SU-DHL-6 (cell line): ENCODE measurements around the gene KIF12.

Source experiments
- H2AFZ ChIP-seq: fragments of 200-600 bp; sonication (generic); 2 replicates; pipeline ENCODE4 v1.6.1; 2014; ENCODE audit warnings: low read depth, mild to moderate bottlenecking, moderate library complexity, mixed read lengths, antibody characterized with exemption, low read length; ENCODE audit not compliant: severe bottlenecking
- H3F3A ChIP-seq: fragments of 200-600 bp; shearing (Covaris generic); 2 replicates; pipeline ENCODE4 v1.6.0; 2016; ENCODE audit warnings: antibody characterized with exemption, mild to moderate bottlenecking; ENCODE audit not compliant: insufficient read depth
- H3K27ac ChIP-seq: fragments of 200-600 bp; sonication (generic); 2 replicates; pipeline ENCODE4 v1.5.1; 2016; ENCODE audit warnings: low read depth, mild to moderate bottlenecking, low read length, moderate library complexity, mixed read lengths
- H3K27me3 ChIP-seq: fragments of 200-600 bp; sonication (generic), shearing (Covaris generic); 2 replicates; pipeline ENCODE4 v1.6.0; 2014; ENCODE audit warnings: mild to moderate bottlenecking, low read length
- H3K36me3 ChIP-seq: fragments of 200-600 bp; sonication (generic); 2 replicates; pipeline ENCODE4 v1.6.1; 2014; ENCODE audit warnings: mild to moderate bottlenecking, low read length, mixed read lengths
- H3K4me2 ChIP-seq: fragments of 300-600, 200-600 bp; shearing (Covaris generic), sonication (generic); 2 replicates; pipeline ENCODE4 v1.6.0; 2014; ENCODE audit warnings: low read length, low read depth, mild to moderate bottlenecking; ENCODE audit not compliant: poor library complexity, severe bottlenecking
- H3K4me3 ChIP-seq: fragments of 200-600 bp; sonication (generic); 2 replicates; pipeline ENCODE4 v1.5.1; 2014; ENCODE audit warnings: antibody characterized with exemption, low read length, mild to moderate bottlenecking, mixed read lengths; ENCODE audit not compliant: insufficient read depth, poor library complexity, severe bottlenecking
- H3K79me2 ChIP-seq: fragments of 200-600 bp; sonication (generic); 2 replicates; pipeline ENCODE4 v1.6.1; 2014; ENCODE audit warnings: mild to moderate bottlenecking, low read length, moderate library complexity; ENCODE audit not compliant: insufficient read depth
- H3K9ac ChIP-seq: fragments of 200-600 bp; sonication (generic); 2 replicates; pipeline ENCODE4 v1.7.0; 2014; ENCODE audit warnings: mild to moderate bottlenecking, low read length
- H3K9me2 ChIP-seq: fragments of 200-600 bp; sonication (generic); replicated peaks from 2 replicates; pipeline ENCODE4 v1.6.1; 2014; ENCODE audit warnings: low read length; ENCODE audit not compliant: insufficient read depth
- H3K9me3 ChIP-seq: fragments of 200-600 bp; sonication (generic); 2 replicates; pipeline ENCODE4 v1.6.1; 2014; ENCODE audit warnings: low read length, mixed read lengths; ENCODE audit not compliant: insufficient read depth
- H4K20me1 ChIP-seq: fragments of 200-600 bp; sonication (generic); 2 replicates; pipeline ENCODE4 v1.6.1; 2014; ENCODE audit warnings: low read depth, mild to moderate bottlenecking, antibody characterized with exemption, low read length, moderate library complexity, mixed read lengths
- EZH2phosphoT487 ChIP-seq: fragments of 200-600 bp; sonication (generic), shearing (Covaris generic); conservative IDR thresholded peaks from 2 replicates; pipeline ENCODE4 v1.6.1; 2018; ENCODE audit warnings: mild to moderate bottlenecking, antibody characterized with exemption, low read length, moderate library complexity, mixed read lengths
- TF ChIP-seq, protein P1 (sequence below): fragments of 200-600 bp; sonication (generic); IDR thresholded peaks from one replicate; pipeline ENCODE4 v1.5.1; 2017; ENCODE audit warnings: antibody characterized with exemption, mild to moderate bottlenecking, low read length, moderate library complexity; ENCODE audit not compliant: insufficient read depth, poor library complexity, severe bottlenecking

Gene KIF12

DNA sequence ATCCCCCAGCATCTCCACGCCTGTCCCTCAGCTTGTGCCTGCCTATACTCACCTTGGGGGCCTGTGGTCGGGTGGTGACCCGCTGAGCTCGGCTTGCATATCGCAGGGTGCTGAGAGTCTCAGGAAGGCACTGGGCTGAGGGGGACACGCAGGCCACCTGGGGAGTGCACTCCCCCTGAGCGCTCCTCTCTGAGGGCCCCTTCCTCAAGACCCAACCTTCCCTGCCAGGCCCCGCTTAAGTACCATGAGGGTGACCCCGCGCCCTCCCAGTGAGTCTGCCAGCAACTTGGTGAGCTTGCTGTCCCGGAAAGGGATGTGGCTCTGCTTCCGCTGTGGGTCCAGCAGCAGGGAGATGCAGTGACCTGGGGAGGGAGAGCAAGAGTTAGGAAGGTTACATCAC, 4.1 kb downstream of the KIF12 start:
- Histone ChIP-seq H3K9ac (no peak overlapping the region), H3K79me2 (no peaks in the 10 kb centered on the region), H4K20me1 (no peaks in the 10 kb centered on the region), H3K9me3 (no peaks in the 10 kb centered on the region), H3K27ac (no peak overlapping the region), H3F3A (no peaks in the 10 kb centered on the region), H3K4me2 (no peak overlapping the region), H3K27me3 (no peaks in the 10 kb centered on the region), H3K9me2 (no peaks in the 10 kb centered on the region), H2AFZ (no peak overlapping the region), H3K4me3 (no peak overlapping the region), H3K36me3 (no peaks in the 10 kb centered on the region)
- no peak for TF ChIP-seq EZH2phosphoT487
- TF ChIP-seq, protein P1, sequence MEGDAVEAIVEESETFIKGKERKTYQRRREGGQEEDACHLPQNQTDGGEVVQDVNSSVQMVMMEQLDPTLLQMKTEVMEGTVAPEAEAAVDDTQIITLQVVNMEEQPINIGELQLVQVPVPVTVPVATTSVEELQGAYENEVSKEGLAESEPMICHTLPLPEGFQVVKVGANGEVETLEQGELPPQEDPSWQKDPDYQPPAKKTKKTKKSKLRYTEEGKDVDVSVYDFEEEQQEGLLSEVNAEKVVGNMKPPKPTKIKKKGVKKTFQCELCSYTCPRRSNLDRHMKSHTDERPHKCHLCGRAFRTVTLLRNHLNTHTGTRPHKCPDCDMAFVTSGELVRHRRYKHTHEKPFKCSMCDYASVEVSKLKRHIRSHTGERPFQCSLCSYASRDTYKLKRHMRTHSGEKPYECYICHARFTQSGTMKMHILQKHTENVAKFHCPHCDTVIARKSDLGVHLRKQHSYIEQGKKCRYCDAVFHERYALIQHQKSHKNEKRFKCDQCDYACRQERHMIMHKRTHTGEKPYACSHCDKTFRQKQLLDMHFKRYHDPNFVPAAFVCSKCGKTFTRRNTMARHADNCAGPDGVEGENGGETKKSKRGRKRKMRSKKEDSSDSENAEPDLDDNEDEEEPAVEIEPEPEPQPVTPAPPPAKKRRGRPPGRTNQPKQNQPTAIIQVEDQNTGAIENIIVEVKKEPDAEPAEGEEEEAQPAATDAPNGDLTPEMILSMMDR = no peak

DNA sequence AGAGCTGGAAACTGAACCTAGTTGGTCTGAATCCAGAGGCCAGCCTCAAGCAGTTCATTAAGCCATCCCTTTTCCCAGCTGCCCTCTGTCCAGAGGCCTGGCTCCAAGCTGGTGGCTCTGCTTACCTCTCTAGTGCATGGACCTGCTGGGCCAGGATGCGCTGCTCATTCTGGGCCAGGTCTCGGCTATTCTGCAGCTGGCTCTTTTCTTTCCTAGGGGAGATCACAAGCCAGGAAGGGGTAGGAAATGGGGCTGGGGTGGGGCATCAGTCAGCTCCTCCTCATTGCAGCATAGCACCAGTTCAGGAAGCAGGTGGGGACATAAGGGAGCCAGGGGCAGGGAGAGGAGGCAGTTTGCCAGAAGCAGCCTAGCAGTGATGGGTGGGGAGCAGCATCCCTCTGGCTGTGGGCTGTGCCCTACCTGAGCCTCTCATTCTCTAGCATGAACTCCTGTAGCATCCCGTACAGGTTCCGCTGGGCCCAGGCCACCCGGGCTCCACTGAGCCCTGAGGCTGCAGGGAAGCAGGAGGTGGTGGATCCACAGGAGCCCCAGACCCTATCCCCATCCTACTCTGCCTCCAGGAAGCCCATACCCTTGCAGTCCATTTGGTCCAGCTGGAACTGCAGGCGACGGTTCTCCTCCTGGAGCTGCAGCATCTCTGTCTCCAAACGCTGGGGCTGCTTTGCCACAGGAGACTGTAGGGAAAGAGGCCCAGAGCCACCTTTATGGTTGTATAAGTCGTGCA, 5.2 kb downstream of the KIF12 start:
- H3K36me3 ChIP-seq = no peaks in the 10 kb centered on the region
- H3K9me3 ChIP-seq = no peaks in the 10 kb centered on the region
- H3F3A ChIP-seq = no peaks in the 10 kb centered on the region
- no peak overlapping the region for H3K4me2 ChIP-seq
- no peak overlapping the region for H2AFZ ChIP-seq
- H3K9me2 ChIP-seq = no peaks in the 10 kb centered on the region
- H3K4me3 ChIP-seq = no peak overlapping the region
- TF ChIP-seq EZH2phosphoT487 = no peak
- TF ChIP-seq, protein P1 = no peak
- no peak overlapping the region for H3K27ac ChIP-seq
- H3K27me3 ChIP-seq = no peaks in the 10 kb centered on the region
- H3K9ac ChIP-seq = no peak overlapping the region
- H4K20me1 ChIP-seq = no peaks in the 10 kb centered on the region
- no peaks in the 10 kb centered on the region for H3K79me2 ChIP-seq

DNA sequence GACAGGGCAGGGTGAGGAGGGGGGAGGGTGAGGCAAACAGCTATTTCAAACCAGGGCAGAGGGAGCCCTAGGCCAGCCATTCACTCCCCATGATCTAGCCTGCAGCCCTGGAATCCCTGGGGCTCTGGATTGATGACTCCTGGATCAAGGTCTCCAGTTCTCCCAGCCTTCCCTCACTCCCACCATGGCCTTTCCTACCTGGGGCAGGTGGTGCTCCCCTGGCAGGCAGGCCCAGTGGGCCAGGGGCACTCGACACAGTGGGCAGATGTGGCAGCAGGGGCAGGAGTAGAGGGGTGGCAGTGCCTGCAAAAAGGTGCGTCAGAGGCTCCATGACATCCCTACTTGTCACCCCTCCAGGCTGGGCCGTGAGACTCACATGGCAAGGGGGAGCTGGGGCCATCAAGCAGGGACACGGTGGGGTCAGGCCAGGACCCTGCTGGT, 6.0 kb downstream of the KIF12 start:
- Histone ChIP-seq H3K9ac (no peak overlapping the region), H3K4me2 (no peak overlapping the region), H2AFZ (no peak overlapping the region), H3K27ac (no peak overlapping the region), H3K36me3 (no peaks in the 10 kb centered on the region), H3K9me3 (no peaks in the 10 kb centered on the region), H3K79me2 (no peaks in the 10 kb centered on the region), H3K4me3 (no peak overlapping the region), H4K20me1 (no peaks in the 10 kb centered on the region), H3K9me2 (no peaks in the 10 kb centered on the region), H3K27me3 (no peaks in the 10 kb centered on the region), H3F3A (no peaks in the 10 kb centered on the region)
- TF ChIP-seq, protein P1 = no peak
- no peak for TF ChIP-seq EZH2phosphoT487
